H1 (cell line): ENCODE results near the gene TDRD1. TPM values are rescaled to one million over a fixed set of nuclear protein-coding genes. Genes with fewer than 3 reads are reported as not detected.

Experiments
- CTCF ChIA-PET: fragments of 300-600 bp; sonication (Branson Sonifier 250); formaldehyde crosslinking; loops from one replicate; lab custom pipeline; 2021; ENCODE audit not compliant: partially characterized antibody; lab: Charles Lee
- POLR2A ChIA-PET: fragments of 300-600 bp; sonication (Branson Sonifier 250); formaldehyde crosslinking; loops from one replicate; lab custom pipeline; 2021; ENCODE audit warnings: inconsistent platforms; ENCODE audit not compliant: partially characterized antibody; lab: Charles Lee
- DNase-seq, 2 experiments: peaks; one replicate each; pipeline versions ENCODE4 v3.0.0 to v3.0.0-alpha.2; 2010 to 2022; ENCODE audit warnings: low spot score in 2 of 2, low read depth in 1 of 2, mixed read lengths in 1 of 2
- FAIRE-seq: peaks from 2 replicates; lab custom pipeline; 2011; peaks lifted over from hg19 to GRCh38; lab: Jason Lieb, UNC
- H2AFZ ChIP-seq: 2 replicates; pipeline ENCODE4 v1.8.1; 2012; ENCODE audit warnings: low read length, inconsistent platforms
- H2AK5ac ChIP-seq: 2 replicates; pipeline ENCODE4 v1.6.1; 2013; ENCODE audit warnings: low read depth, low read length
- H2BK120ac ChIP-seq: replicated peaks from 2 replicates; pipeline ENCODE3; 2013; ENCODE audit warnings: low read depth, low read length, inconsistent platforms
- H2BK12ac ChIP-seq: 2 replicates; pipeline ENCODE4 v1.6.1; 2013; ENCODE audit warnings: low read depth, low read length
- H2BK15ac ChIP-seq: 2 replicates; pipeline ENCODE4 v1.6.1; 2013; ENCODE audit warnings: low read length
- H2BK20ac ChIP-seq: 2 replicates; pipeline ENCODE4 v1.6.1; 2013; ENCODE audit warnings: low read length
- H2BK5ac ChIP-seq: 2 replicates; pipeline ENCODE4 v1.6.1; 2013; ENCODE audit warnings: low read depth, low read length
- H3K14ac ChIP-seq: 2 replicates; pipeline ENCODE4 v1.6.1; 2013; ENCODE audit warnings: inconsistent platforms; ENCODE audit not compliant: insufficient read length
- H3K18ac ChIP-seq: 2 replicates; pipeline ENCODE4 v1.6.1; 2013; ENCODE audit warnings: low read length; ENCODE audit errors: extremely low read depth
- H3K23ac ChIP-seq: 2 replicates; pipeline ENCODE4 v1.6.1; 2013; ENCODE audit warnings: inconsistent platforms; ENCODE audit not compliant: insufficient read length
- H3K23me2 ChIP-seq: 2 replicates; pipeline ENCODE4 v1.6.1; 2013; ENCODE audit warnings: low read depth, low read length
- H3K27ac ChIP-seq: 2 replicates; pipeline ENCODE4 v1.6.1; 2011; ENCODE audit warnings: low read depth, low read length, inconsistent platforms
- H3K27me3 ChIP-seq, 4 experiments: replicated peaks in 1 of 4; 1 replicate in 1 of 4; 2 replicates in 3 of 4; pipeline versions ENCODE4 v1.6.1 to v1.8.1; 2011 to 2013; ENCODE audit warnings: low read length in 3 of 4, mild to moderate bottlenecking in 3 of 4, inconsistent platforms in 2 of 4, mixed read lengths in 2 of 4, moderate library complexity in 1 of 4; ENCODE audit not compliant: control insufficient read depth in 3 of 4, insufficient read depth in 3 of 4; ENCODE audit errors: extremely low read depth in 1 of 4
- H3K36me3 ChIP-seq, 4 experiments: 2 replicates each; pipeline versions ENCODE4 v1.6.1 to v1.8.1; 2011 to 2013; ENCODE audit warnings: mild to moderate bottlenecking in 4 of 4, low read length in 3 of 4, moderate library complexity in 2 of 4, control low read depth in 1 of 4, inconsistent platforms in 1 of 4; ENCODE audit not compliant: insufficient read depth in 4 of 4, control insufficient read depth in 2 of 4
- H3K4ac ChIP-seq: replicated peaks from 2 replicates; pipeline ENCODE3; 2013; ENCODE audit warnings: low read length, low read depth, mixed read lengths, inconsistent platforms; ENCODE audit not compliant: insufficient read length
- H3K4me1 ChIP-seq, 4 experiments: replicated peaks in 1 of 4; 1 replicate in 1 of 4; 2 replicates in 3 of 4; pipeline versions ENCODE4 v1.6.1 to v1.8.1; 2011 to 2013; ENCODE audit warnings: low read length in 3 of 4, inconsistent platforms in 2 of 4, mixed read lengths in 1 of 4; ENCODE audit not compliant: insufficient read depth in 4 of 4, control insufficient read depth in 3 of 4
- H3K4me2 ChIP-seq, 2 experiments: 2 replicates each; pipeline versions ENCODE4 v1.6.1 to v1.8.1; 2011 to 2013; ENCODE audit warnings: low read depth in 2 of 2, low read length in 2 of 2, control low read depth in 1 of 2, inconsistent platforms in 1 of 2, mild to moderate bottlenecking in 1 of 2; ENCODE audit not compliant: insufficient read depth in 1 of 2
- H3K4me3 ChIP-seq, 4 experiments: fragments of 200-600, 300-600 bp in 1 of 4; sonication (generic), shearing (Covaris generic), sonication (Bioruptor Twin) in 1 of 4; 2 replicates each; pipeline versions ENCODE4 v1.5.1 to v1.8.1; 2011 to 2016; ENCODE audit warnings: low read length in 4 of 4, low read depth in 3 of 4, control low read depth in 2 of 4, inconsistent platforms in 2 of 4, mild to moderate bottlenecking in 2 of 4, mixed read lengths in 1 of 4, moderate library complexity in 1 of 4; ENCODE audit not compliant: insufficient read depth in 2 of 4; ENCODE audit errors: extremely low read depth in 1 of 4
- H3K56ac ChIP-seq: replicated peaks from 2 replicates; pipeline ENCODE3; 2013; ENCODE audit warnings: low read depth, mild to moderate bottlenecking, mixed read lengths, low read length, inconsistent platforms; ENCODE audit not compliant: insufficient read length
- H3K79me1 ChIP-seq: 2 replicates; pipeline ENCODE4 v1.6.1; 2013; ENCODE audit warnings: low read depth, low read length, control low read depth
- H3K79me2 ChIP-seq, 2 experiments: 2 replicates each; pipeline versions ENCODE4 v1.6.1 to v1.8.1; 2012 to 2013; ENCODE audit warnings: low read length in 2 of 2, mild to moderate bottlenecking in 2 of 2, inconsistent platforms in 1 of 2; ENCODE audit not compliant: insufficient read depth in 2 of 2, control insufficient read depth in 1 of 2
- H3K9ac ChIP-seq, 4 experiments: replicated peaks in 1 of 4; 1 replicate in 1 of 4; 2 replicates in 3 of 4; pipeline versions ENCODE4 v1.6.1 to v1.8.1; 2011 to 2013; ENCODE audit warnings: low read depth in 3 of 4, low read length in 3 of 4, control low read depth in 2 of 4, mild to moderate bottlenecking in 2 of 4, moderate library complexity in 2 of 4, inconsistent platforms in 1 of 4; ENCODE audit errors: extremely low read depth in 1 of 4
- H3K9me3 ChIP-seq, 2 experiments: 2 replicates each; pipeline versions ENCODE4 v1.6.1 to v1.8.1; 2012 to 2013; ENCODE audit warnings: mild to moderate bottlenecking in 2 of 2, moderate library complexity in 2 of 2, control low read depth in 1 of 2, inconsistent platforms in 1 of 2, low read depth in 1 of 2, low read length in 1 of 2, mixed read lengths in 1 of 2; ENCODE audit not compliant: insufficient read depth in 2 of 2
- H4K20me1 ChIP-seq, 2 experiments: replicated peaks in 1 of 2; 2 replicates each; pipeline versions ENCODE3 to v1.8.1; 2011 to 2013; ENCODE audit warnings: inconsistent platforms in 2 of 2, low read length in 2 of 2, mild to moderate bottlenecking in 1 of 2; ENCODE audit not compliant: insufficient read depth in 2 of 2, control insufficient read depth in 1 of 2
- H4K5ac ChIP-seq: 2 replicates; pipeline ENCODE4 v1.6.1; 2013; ENCODE audit warnings: low read length, low read depth, mixed read lengths, inconsistent platforms; ENCODE audit not compliant: insufficient read length
- H4K8ac ChIP-seq: 2 replicates; pipeline ENCODE4 v1.8.0; 2013; ENCODE audit warnings: mild to moderate bottlenecking, moderate library complexity, low read length, inconsistent platforms; ENCODE audit not compliant: insufficient read depth; ENCODE audit errors: extremely low read depth
- H4K91ac ChIP-seq: replicated peaks from 2 replicates; pipeline ENCODE3; 2013; ENCODE audit warnings: low read length, mixed read lengths, inconsistent platforms; ENCODE audit not compliant: insufficient read length
- CTBP2 ChIP-seq: IDR thresholded peaks from 2 replicates; pipeline ENCODE4 v1.7.0; 2011; ENCODE audit warnings: borderline replicate concordance, mild to moderate bottlenecking, moderate library complexity, mixed read lengths, low read length; ENCODE audit not compliant: insufficient read depth, insufficient read length
- HDAC2 ChIP-seq, 2 experiments: fragments of 300-600 bp in 1 of 2; sonication (generic) in 1 of 2; IDR thresholded peaks; 2 replicates each; pipeline ENCODE4 v1.6.1; 2011 to 2012; ENCODE audit warnings: low read depth in 2 of 2, low read length in 2 of 2, mild to moderate bottlenecking in 2 of 2, moderate library complexity in 2 of 2, borderline replicate concordance in 1 of 2, inconsistent platforms in 1 of 2
- MAFK ChIP-seq: IDR thresholded peaks from 2 replicates; pipeline ENCODE4 v1.6.1; 2012; ENCODE audit warnings: low read depth, mild to moderate bottlenecking, improper control_type of control experiment, low read length
- PHF8 ChIP-seq: fragments of 200-600 bp; sonication (generic); conservative IDR thresholded peaks from 2 replicates; pipeline ENCODE4 v1.7.1; 2012; ENCODE audit warnings: low read depth, mild to moderate bottlenecking, inconsistent platforms, low read length, moderate library complexity
- RNF2 ChIP-seq: fragments of 200-900, 300-1000 bp; sonication (generic); IDR thresholded peaks from 2 replicates; pipeline ENCODE4 v1.7.1; 2016; ENCODE audit warnings: borderline replicate concordance, low read depth, mild to moderate bottlenecking, antibody characterized with exemption, low read length; ENCODE audit not compliant: poor library complexity, severe bottlenecking; ENCODE audit errors: missing control alignments
- SP2 ChIP-seq: IDR thresholded peaks from 2 replicates; pipeline ENCODE4 v1.6.1; 2012; ENCODE audit warnings: mild to moderate bottlenecking, low read length, inconsistent platforms
- SUZ12 ChIP-seq: fragments of 200-600 bp; sonication (generic); IDR thresholded peaks from 2 replicates; pipeline ENCODE4 v1.6.1; 2012; ENCODE audit warnings: mild to moderate bottlenecking, inconsistent platforms, low read length, moderate library complexity, mixed read lengths
- WGBS, 2 experiments: shearing (Covaris generic) in 1 of 2; methylation state at CpG; one replicate each; pipeline versions ENCODE4 v1.1.6 to v1.1.7; 2013 to 2015; ENCODE audit warnings: low lambda C conversion rate in 2 of 2, mixed read lengths in 2 of 2, inconsistent platforms in 1 of 2, low coverage in 1 of 2, missing lambda C conversion rate in 1 of 2; ENCODE audit not compliant: insufficient replicate concordance in 2 of 2, insufficient coverage in 1 of 2, insufficient read length in 1 of 2; ENCODE audit errors: extremely low coverage in 1 of 2, missing lambda C conversion rate in 1 of 2; 5-methylcytosine and 5-hydroxymethylcytosine counted together
- polyA plus RNA-seq, 7 experiments: library from polyadenylated mRNA; depleted of rRNA in 3 of 7; stranded (reverse) in 5 of 7; unstranded in 2 of 7; fragments of >200 nt in 5 of 7; fragments of 200-250 nt in 2 of 7; gene quantifications; 1 replicate in 5 of 7; 2 replicates in 1 of 7; 4 replicates in 1 of 7; pipeline versions ENCODE4 v1.2.1 to v1.2.3, GENCODE V29; 2011 to 2013; ENCODE audit warnings: missing spikeins in 2 of 7, mixed read lengths in 2 of 7
- total RNA-seq: library from RNA; stranded (reverse); fragmentation: NEBNext Ultra II Directional; extraction: Animal tissue kit (Norgen Biotek cat#: 25700); gene quantifications from 2 replicates; pipeline ENCODE4 v1.2.1, GENCODE V29; 2021
- TF ChIP-seq, protein P1 (sequence below): IDR thresholded peaks from 2 replicates; pipeline ENCODE4 v1.6.1; 2011; ENCODE audit warnings: low read length, improper control_type of control experiment

The TDRD1 gene
- total and polyA plus RNA-seq, 2 of the 8 experiments (the other 6 are each of a cell fraction or from before 2014, with no cell fraction given): 0.02 to 0.71 TPM

DNA sequence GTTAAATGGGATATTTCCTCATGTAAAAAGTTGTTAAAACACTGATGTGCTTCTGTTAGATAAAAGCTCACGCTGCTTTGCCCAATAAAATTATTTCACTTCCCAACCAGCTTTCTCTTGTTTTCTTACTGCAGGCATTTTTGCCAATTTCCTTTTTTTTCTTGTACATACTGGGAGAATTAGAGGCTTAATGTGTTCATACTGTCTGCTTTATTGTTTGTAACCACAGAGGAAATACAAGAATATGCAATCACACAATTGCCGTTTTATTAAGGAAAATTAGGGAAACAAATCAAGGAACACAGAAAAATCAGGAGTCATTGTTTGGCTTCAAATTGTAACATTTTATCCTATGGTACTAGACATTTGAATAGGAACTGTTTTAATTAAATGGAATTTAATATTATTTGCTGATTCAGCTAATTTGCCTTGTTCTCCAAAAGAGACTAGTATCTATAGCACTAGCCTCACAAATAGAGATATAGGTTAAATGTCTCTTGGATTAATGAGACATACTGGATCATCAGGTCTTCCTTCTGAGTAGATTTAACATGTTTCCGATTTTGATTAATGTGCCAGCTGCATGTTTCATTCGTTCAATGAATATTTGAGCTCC, 53.5 kb downstream of the TDRD1 start:
- 82% methylated on average over 4 of the region's 4 CpGs; no CpG with 5 or more reads in 1 of the 2 experiments for WGBS, 2 experiments
- Histone ChIP-seq H2BK15ac (no peak overlapping the region), H3K4me2 (no peak overlapping the region), H2BK120ac (no peak overlapping the region), H4K5ac (no peak overlapping the region), H3K56ac (no peak overlapping the region), H3K18ac (no peak overlapping the region), H2AFZ (no peak overlapping the region), H3K23ac (no peak overlapping the region), H4K91ac (no peak overlapping the region), H3K36me3 (no peaks in the 10 kb centered on the region)
- CTCF ChIA-PET: interaction anchor here (1.5 to 1.6 kb wide), 2 partner anchors 8 to 10 kb away, joined by 5 read pairs; no protein-coding TSS in a partner anchor
- POLR2A ChIA-PET: no interaction called here
- no peak for TF ChIP-seq PHF8
- TF ChIP-seq SUZ12: no peak
- TF ChIP-seq MAFK: peak; percentile 98
- no peak for TF ChIP-seq RNF2
- TF ChIP-seq CTBP2: no peak
- TF ChIP-seq HDAC2 (IDR thresholded peaks at IDR 0.05; ENCODE audit: borderline replicate concordance in 1 of 2, low read depth in 2 of 2, low read length in 2 of 2): no peak
- TF ChIP-seq SP2: no peak
- TF ChIP-seq, protein P1, sequence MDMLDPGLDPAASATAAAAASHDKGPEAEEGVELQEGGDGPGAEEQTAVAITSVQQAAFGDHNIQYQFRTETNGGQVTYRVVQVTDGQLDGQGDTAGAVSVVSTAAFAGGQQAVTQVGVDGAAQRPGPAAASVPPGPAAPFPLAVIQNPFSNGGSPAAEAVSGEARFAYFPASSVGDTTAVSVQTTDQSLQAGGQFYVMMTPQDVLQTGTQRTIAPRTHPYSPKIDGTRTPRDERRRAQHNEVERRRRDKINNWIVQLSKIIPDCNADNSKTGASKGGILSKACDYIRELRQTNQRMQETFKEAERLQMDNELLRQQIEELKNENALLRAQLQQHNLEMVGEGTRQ: no peak
- TF ChIP-seq, all 59 proteins: peak for 1
- no peaks in the 10 kb centered on the region for H4K20me1 ChIP-seq
- no peak for FAIRE-seq
- H2BK20ac ChIP-seq: no peak overlapping the region
- H3K14ac ChIP-seq: no peak overlapping the region
- H2BK12ac ChIP-seq: no peak overlapping the region
- no peaks in the 10 kb centered on the region for H3K4me1 ChIP-seq
- no peak overlapping the region for H4K8ac ChIP-seq
- no peaks in the 10 kb centered on the region for H3K27me3 ChIP-seq
- no peak overlapping the region for H3K4me3 ChIP-seq
- no peak overlapping the region for H3K4ac ChIP-seq
- no peak overlapping the region for H3K9ac ChIP-seq
- no peaks in the 10 kb centered on the region for H3K23me2 ChIP-seq
- H3K79me1 ChIP-seq: no peaks in the 10 kb centered on the region
- H2BK5ac ChIP-seq: no peak overlapping the region
- no peak for DNase-seq
- no peak overlapping the region for H3K27ac ChIP-seq
- no peaks in the 10 kb centered on the region for H3K79me2 ChIP-seq
- no peaks in the 10 kb centered on the region for H3K9me3 ChIP-seq
- no peak overlapping the region for H2AK5ac ChIP-seq
